Activated CD4-positive, alpha-beta T cell treated with anti-CD3 and anti-CD28 coated beads, Interleukin-2, Interleukin-4, amounts not matched to agents 100 ng/mL and 50 ng/mL, durations not matched to agents 16 hours and 8 hours (primary cell): ENCODE measurements around the gene PIK3AP1.
"Not testable (repeated sequence)": the region's sequence is repeated elsewhere in the genome, so short reads cannot be mapped to it uniquely, and the experiment has no call there.

ENCODE experiments used
- DNase-seq: peaks from one replicate; pipeline ENCODE4 v3.0.0-alpha.2; 2020; ENCODE audit warnings: low spot score

Gene PIK3AP1, protein sequence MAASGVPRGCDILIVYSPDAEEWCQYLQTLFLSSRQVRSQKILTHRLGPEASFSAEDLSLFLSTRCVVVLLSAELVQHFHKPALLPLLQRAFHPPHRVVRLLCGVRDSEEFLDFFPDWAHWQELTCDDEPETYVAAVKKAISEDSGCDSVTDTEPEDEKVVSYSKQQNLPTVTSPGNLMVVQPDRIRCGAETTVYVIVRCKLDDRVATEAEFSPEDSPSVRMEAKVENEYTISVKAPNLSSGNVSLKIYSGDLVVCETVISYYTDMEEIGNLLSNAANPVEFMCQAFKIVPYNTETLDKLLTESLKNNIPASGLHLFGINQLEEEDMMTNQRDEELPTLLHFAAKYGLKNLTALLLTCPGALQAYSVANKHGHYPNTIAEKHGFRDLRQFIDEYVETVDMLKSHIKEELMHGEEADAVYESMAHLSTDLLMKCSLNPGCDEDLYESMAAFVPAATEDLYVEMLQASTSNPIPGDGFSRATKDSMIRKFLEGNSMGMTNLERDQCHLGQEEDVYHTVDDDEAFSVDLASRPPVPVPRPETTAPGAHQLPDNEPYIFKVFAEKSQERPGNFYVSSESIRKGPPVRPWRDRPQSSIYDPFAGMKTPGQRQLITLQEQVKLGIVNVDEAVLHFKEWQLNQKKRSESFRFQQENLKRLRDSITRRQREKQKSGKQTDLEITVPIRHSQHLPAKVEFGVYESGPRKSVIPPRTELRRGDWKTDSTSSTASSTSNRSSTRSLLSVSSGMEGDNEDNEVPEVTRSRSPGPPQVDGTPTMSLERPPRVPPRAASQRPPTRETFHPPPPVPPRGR

DNA sequence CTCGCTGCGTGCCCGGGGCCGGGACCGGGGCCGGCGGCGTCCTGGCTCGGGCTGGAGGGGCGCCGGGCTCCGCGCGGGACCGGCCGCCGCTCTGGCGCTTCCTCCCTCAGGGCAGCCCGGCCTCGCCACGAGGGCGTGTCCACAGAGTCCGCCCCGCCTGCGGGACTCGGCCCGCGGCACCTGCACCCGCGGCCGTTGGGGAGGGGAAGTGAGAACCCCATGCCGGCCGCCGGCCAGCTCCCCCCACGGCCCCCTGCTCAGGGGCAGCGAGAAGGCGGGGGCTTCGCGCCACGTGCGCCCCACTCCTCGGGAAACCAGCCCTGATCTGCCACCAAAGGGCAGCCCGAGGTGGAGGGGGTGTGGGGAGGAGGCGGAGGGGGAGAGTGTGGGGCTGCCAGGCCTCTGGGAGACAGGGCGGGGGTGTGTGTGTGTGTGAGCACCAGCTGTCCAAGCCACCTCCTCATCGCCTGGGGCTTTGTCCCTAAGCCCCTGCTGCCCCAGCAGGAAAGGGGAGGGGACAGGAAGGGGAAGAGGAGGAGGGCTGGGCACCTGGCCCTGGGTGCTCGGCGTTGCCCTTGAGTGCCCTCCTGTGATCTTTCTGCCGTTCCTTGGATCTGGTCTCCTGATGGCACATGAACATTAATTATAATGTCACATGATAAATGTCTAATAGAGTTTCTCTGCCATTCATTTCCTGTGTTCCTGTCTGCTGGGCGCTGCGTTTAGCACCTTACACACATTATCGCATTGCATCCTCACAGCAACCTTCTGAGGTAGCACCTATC, at the start of gene PIK3AP1:
Gene PIK3AP1 (minus strand): TSS at position 93 of the 785 bp plus-strand sequence. CDS start 120 bp downstream, outside the sequence.
- peak; percentile 17 for DNase-seq

DNA sequence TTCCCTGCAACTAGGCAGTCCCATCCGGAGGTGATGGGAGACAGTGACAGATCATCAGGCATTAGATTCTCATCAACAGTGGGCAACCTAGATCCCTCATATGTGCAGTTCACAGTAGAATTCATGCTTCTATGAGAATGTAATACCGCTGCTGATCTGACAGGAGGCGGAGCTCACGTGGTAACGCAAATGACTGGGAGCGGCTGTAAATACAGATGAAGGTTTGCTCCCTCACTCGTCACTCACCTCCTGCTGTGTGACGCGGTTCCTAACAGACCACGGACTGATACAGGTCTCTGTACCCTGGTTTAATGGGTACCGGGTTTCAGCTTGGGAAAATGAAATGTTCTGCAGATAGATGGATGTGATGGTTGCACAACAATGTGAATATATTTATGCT, 47.8 kb upstream of the PIK3AP1 start:
- DNase-seq, result no peak

DNA sequence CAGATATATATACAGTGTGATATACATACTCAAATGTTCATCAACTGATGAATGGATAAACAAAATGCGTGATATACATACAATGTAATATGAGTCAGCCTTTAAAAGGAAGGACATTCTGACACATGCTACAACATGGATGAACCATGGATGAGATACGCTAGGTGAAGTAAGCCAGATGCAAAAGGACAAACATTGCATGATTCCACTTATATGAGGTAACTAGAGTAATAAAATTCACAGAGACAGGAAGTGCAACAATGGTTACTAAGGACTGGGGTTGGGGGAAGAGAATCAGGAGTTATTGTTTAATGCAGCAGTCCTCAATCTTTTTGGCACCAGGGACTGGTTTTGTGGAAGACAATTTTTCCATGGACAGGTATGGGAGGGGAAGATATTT, 47.3 kb upstream of the PIK3AP1 start:
- no peak for DNase-seq

DNA sequence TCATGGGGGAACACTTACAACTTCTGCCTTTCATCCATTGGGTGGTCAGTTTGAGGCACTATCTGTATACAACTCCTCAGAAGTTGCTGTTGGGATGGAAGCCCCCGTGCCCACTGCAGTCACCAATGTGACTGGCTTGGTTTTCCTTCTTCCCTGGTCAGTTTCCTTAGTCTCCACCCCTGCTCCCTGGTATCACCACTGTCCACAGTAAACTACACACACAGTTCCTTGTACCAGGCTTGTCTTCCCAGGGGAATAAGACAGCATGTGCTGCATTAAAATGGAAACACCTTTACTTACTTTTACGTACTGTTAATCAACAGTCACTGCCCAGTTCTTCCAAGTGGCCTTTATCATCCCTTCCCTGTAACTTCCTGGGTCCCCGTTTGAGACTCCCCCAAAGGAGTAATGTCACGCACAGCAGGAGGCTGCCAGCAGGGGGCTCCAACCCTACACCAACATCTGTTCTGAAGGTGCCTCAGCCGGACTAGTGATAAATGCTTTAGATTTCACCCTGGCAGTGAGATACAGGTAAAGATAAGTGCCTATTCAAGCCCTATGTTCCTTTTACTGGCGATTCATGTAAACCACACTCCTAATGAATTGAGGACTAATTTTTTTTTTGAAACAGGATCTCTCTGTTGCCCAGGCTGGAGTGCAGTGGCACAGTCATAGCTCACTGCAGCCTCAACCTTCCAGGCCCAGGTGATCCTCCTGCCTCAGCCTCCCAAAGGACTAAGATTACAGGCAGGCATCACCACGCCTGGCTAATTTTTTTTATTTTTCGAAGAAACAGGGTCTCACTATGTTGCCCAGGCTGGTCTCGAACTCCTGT, 45.3 kb upstream of the PIK3AP1 start:
- DNase-seq, result peak; percentile 64

GRCh38 chr10:96764425-96765060, 44.2 kb upstream of the PIK3AP1 start:
- DNase-seq, result no peak

DNA sequence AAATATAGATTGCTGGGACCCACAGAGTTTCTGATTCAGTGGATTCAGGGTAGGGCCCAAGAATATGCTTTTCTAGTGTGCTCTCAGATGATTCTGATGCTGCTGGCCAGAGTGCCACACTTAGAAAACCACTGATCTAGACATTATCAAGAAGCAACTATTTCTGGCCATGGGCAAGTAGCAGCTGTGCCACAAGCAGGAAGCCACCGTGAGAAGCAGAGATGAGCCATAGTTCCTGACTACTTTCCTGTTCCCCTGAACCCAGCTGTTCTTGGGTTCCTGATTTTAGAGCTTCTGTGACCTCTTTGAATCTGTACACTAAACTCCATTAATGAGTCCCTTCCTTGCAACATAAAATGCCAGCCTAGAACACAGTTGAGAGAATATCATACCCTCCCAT, 38.1 kb upstream of the PIK3AP1 start:
- no peak for DNase-seq

DNA sequence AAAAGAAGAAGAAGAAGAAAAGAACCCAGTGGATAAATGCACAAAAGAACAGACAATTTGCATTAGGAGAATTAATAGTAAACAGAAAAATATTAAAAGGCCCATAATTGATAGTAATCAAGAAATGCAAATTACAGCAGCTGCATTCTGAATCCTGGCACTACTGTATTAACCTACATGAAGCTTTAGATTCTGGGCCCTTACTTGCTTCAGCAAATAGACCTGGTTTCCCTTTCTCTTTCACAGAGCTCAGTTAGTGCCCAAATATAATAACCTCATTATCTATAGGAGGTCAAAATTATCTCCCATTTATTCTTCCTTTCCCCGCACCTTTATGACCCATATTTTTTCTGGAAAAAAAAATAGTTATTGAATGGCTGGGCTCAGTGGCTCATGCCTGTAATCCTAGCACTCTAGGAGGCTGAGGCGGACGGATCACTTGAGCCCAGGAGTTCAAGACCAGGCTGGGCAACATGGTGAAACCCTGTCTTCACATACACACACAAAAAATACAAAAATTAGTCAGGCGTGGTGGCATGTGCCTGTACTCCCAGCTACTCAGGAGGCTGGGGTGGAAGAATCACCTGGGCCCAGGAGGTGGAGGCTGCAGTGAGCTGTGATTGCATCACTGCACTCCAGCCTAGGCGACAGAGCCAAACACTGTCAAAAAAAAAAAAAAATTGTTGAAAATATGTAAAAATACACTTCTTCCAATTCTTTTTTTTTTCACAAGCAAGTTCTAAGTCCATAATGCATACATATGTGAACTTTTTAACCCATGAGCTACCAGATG, 36.0 kb upstream of the PIK3AP1 start:
- DNase-seq, result no peak

- DNase-seq, result no peak
Observed at GRCh38 chr10:96753956-96754355, 33.6 kb upstream of the PIK3AP1 start.

DNA sequence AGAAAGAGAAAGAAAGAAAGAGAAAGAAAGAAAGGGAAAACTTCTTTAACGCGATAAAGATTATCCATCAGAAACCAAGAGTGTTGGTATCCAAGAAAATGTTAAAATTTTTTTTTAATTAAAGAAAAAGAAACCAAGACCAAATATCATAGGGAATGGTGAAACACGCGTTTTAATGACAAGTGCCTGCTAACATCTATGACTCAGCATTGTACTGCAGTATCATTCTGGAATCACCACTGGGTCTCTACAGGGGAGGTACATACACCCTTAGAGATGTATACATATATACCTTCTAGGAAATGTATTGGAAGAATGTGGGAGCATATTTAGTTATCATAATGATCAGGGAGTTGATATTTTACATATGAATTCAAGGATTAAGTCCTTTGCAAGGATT, 32.1 kb upstream of the PIK3AP1 start:
- no peak for DNase-seq

DNA sequence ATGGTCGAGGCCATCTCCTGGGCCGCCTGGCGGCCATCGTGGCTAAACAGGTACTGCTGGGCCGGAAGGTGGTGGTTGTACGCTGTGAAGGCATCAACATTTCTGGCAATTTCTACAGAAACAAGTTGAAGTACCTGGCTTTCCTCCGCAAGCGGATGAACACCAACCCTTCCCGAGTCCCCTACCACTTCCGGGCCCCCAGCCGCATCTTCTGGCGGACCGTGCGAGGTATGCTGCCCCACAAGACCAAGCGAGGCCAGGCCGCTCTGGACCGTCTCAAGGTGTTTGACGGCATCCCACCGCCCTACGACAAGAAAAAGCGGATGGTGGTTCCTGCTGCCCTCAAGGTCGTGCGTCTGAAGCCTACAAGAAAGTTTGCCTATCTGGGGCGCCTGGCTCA, 30.0 kb upstream of the PIK3AP1 start:
- not testable (repeated sequence) for DNase-seq

GRCh38 chr10:96747734-96748550, 27.6 kb upstream of the PIK3AP1 start:
- peak; percentile 62 for DNase-seq

GRCh38 chr10:96746503-96746902, 26.2 kb upstream of the PIK3AP1 start:
- DNase-seq, result no peak

GRCh38 chr10:96745950-96746349, 25.6 kb upstream of the PIK3AP1 start:
- DNase-seq, result no peak

GRCh38 chr10:96743988-96744585, 23.8 kb upstream of the PIK3AP1 start:
- DNase-seq, result no peak

- DNase-seq, result not testable (repeated sequence)
Observed at GRCh38 chr10:96741557-96741956, 21.2 kb upstream of the PIK3AP1 start.

DNA sequence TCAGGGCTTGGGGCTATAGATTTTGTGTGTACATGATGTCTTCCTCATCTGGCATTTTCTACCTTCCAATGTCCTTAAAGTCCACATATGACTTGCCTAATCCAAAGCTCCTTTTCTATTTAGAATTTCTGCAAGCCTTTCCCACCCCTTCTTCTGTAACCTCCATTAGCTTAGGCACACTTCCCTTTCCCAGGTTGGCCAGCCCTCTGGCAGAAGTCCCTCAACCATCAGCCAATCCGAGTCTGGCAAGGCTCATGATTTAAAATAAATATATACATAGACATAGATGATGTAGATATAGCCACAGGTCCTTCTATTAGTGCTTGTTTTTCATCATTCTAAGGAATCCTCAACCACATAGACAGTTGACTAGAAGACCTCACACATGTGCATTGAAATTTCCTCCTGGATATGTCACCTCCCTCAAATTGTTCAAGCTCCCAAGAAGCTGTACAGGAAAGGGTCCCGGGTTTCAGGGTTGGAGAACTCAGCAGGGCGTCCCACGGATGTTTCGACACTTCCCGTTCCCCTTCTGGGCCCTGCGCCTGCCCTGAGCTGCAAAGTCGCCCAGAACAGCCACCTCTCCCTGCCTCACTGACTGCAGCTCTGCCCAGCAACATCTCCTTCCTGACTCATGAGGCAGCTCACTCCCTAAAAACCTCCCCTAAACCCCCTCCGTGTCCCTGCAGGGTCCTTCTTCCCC, 20.4 kb upstream of the PIK3AP1 start:
- no peak for DNase-seq

DNA sequence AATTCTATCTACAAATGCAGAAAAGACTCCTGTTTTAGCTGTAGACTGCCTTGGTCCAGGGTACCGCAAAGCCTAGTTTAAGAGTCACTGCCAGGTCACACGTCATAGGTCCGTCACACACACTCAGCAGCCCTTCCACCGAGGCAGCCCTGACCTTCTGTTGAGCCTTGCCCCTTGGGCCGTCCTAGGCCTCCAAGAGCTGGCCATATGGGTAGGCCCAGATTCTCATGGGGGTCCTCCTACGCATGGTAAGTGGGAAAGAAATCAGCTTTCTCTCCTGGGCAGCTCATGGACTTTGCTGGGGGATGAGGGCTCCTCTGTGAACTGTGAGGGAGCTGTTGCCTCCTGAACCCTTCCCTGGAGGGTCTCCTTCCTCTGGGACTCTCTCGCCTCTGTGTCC, 19.8 kb upstream of the PIK3AP1 start:
- DNase-seq, result no peak

DNA sequence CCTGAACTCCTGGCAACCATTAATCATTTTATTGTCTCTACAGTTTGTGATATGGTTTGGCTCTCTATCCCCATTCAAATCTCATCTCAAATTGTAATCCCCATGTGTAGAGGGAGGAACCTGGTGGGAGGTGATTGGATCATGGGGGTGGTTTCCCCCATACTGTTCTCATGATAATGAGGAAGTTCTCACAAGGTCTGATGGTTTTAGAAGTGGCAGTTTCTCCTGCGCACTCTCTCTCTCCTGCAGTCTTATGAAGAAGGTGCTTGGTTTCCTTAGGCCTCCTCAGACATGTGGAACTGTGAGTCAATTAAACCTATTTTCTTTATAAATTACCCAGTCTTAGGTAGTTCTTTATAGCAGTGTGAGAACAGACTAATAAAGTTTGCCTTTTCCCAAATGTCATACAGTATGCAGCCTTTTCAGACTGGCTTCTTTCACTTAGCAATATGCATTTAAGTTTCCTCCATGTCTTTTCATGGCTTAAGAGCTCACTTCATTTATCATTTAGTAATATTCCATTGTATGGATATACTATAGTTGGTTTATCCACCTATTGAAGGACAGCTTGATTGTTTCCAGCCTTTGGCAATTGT, 17.1 kb upstream of the PIK3AP1 start:
- DNase-seq, result not testable (repeated sequence)
